WTC11 (cell line): ENCODE results near the gene CLCA2. TPM values are rescaled to one million over a fixed set of nuclear protein-coding genes. Genes with fewer than 3 reads are reported as not detected.

Source experiments
- ATAC-seq: fragments of 200-7000 bp; cut with Tn5 transposase; 2 replicates; pipeline ENCODE4 v1.10.0; 2021; ENCODE audit warnings: mild to moderate bottlenecking, moderate library complexity
- CTCF ChIA-PET: fragments of 300-600 bp; sonication (Branson Sonifier 250); formaldehyde crosslinking; loops from one replicate; lab custom pipeline; 2021; ENCODE audit warnings: antibody characterized with exemption; lab: Charles Lee
- POLR2A ChIA-PET: fragments of 350-600 bp; sonication (Branson Sonifier 250); formaldehyde crosslinking; loops from one replicate; lab custom pipeline; 2021; ENCODE audit warnings: antibody characterized with exemption; lab: Charles Lee
- DNase-seq: peaks from one replicate; pipeline ENCODE4 v3.0.0; 2021; ENCODE audit warnings: low spot score
- H3K27ac Mint-ChIP-seq: 2 replicates; pipeline ENCODE4 v1.8.0; 2021; ENCODE audit warnings: mixed read lengths
- H3K27me3 Mint-ChIP-seq: 2 replicates; pipeline ENCODE4 v1.8.0; 2021; ENCODE audit warnings: low read depth, mild to moderate bottlenecking, moderate library complexity, mixed read lengths
- H3K36me3 Mint-ChIP-seq: 2 replicates; pipeline ENCODE4 v1.8.0; 2021; ENCODE audit warnings: mixed read lengths
- H3K4me1 Mint-ChIP-seq: 2 replicates; pipeline ENCODE4 v1.8.0; 2022; ENCODE audit warnings: mixed read lengths
- H3K4me3 Mint-ChIP-seq: 2 replicates; pipeline ENCODE4 v1.8.0; 2021; ENCODE audit warnings: mild to moderate bottlenecking, moderate library complexity, mixed read lengths
- H3K9me3 Mint-ChIP-seq: 2 replicates; pipeline ENCODE4 v1.8.0; 2021; ENCODE audit warnings: mixed read lengths
- ATF2 ChIP-seq: sonication (generic); formaldehyde crosslinking; IDR thresholded peaks from 2 replicates; pipeline ENCODE4 v1.8.1; 2022; ENCODE audit warnings: low read depth, missing genetic modification reagents, borderline replicate concordance
- CTCF ChIP-seq: fragments of 200-600 bp; IDR thresholded peaks from 2 replicates; pipeline ENCODE4 v1.8.0; 2022; ENCODE audit warnings: antibody characterized with exemption
- FOXK1 ChIP-seq: sonication (generic); formaldehyde crosslinking; IDR thresholded peaks from 2 replicates; pipeline ENCODE4 v1.8.0; 2022; ENCODE audit warnings: mild to moderate bottlenecking, moderate library complexity, missing genetic modification reagents
- GTF2I ChIP-seq: fragments of 250-450 bp; sonication (Bioruptor Pico); conservative IDR thresholded peaks from 2 replicates; pipeline ENCODE4 v1.4.0; 2021; ENCODE audit warnings: mild to moderate bottlenecking
- RORB ChIP-seq: fragments of 250-450 bp; sonication (Bioruptor Pico); IDR thresholded peaks from 2 replicates; pipeline ENCODE4 v1.9.0; 2021; ENCODE audit warnings: mild to moderate bottlenecking
- SP1 ChIP-seq: sonication (generic); formaldehyde crosslinking; conservative IDR thresholded peaks from 2 replicates; pipeline ENCODE4 v1.8.1; 2022; ENCODE audit warnings: missing genetic modification reagents
- ZNF121 ChIP-seq: sonication (generic); formaldehyde crosslinking; IDR thresholded peaks from 2 replicates; pipeline ENCODE4 v1.8.0; 2023; ENCODE audit warnings: missing genetic modification reagents
- ZNF219 ChIP-seq: sonication (generic); formaldehyde crosslinking; IDR thresholded peaks from 2 replicates; pipeline ENCODE4 v1.8.0; 2023; ENCODE audit warnings: missing genetic modification reagents, mild to moderate bottlenecking, borderline replicate concordance
- ZNF232 ChIP-seq: sonication (generic); formaldehyde crosslinking; IDR thresholded peaks from 2 replicates; pipeline ENCODE4 v1.8.0; 2022; ENCODE audit warnings: mild to moderate bottlenecking, missing genetic modification reagents
- ZNF281 ChIP-seq: sonication (generic); formaldehyde crosslinking; IDR thresholded peaks from 2 replicates; pipeline ENCODE4 v1.8.0; 2023; ENCODE audit warnings: mild to moderate bottlenecking, missing genetic modification reagents
- ZNF416 ChIP-seq: fragments of 250-450 bp; sonication (Bioruptor Pico); IDR thresholded peaks from 2 replicates; pipeline ENCODE4 v1.9.0; 2021; ENCODE audit warnings: mild to moderate bottlenecking, inconsistent platforms
- total RNA-seq: library from RNA; stranded (reverse); gene quantifications from 3 replicates; pipeline ENCODE4 v1.2.3, GENCODE V29; 2021
- TF ChIP-seq, protein P1 (sequence below): fragments of 250-450 bp; sonication (Bioruptor Pico); IDR thresholded peaks from 2 replicates; pipeline ENCODE4 v1.9.0; 2021; ENCODE audit warnings: mild to moderate bottlenecking, borderline replicate concordance
- TF ChIP-seq, protein P2 (sequence below): sonication (generic); formaldehyde crosslinking; IDR thresholded peaks from 2 replicates; pipeline ENCODE4 v1.8.1; 2023; ENCODE audit warnings: mild to moderate bottlenecking, missing genetic modification reagents
- TF ChIP-seq, protein P3 (sequence below): sonication (generic); formaldehyde crosslinking; IDR thresholded peaks from 2 replicates; pipeline ENCODE4 v1.8.1; 2023; ENCODE audit warnings: mild to moderate bottlenecking, missing genetic modification reagents

The CLCA2 gene
- total RNA-seq, 1 experiment from 2014 or later = 0.07 TPM

- no peaks in the 10 kb centered on the region for H3K9me3 Mint-ChIP-seq
- TF ChIP-seq ZNF232 (CRISPR knock-in tag) (no peak), CTCF (0 out of 2 replicates have a peak, but pooled peaks have one; percentile 16)
- TF ChIP-seq, protein P1, sequence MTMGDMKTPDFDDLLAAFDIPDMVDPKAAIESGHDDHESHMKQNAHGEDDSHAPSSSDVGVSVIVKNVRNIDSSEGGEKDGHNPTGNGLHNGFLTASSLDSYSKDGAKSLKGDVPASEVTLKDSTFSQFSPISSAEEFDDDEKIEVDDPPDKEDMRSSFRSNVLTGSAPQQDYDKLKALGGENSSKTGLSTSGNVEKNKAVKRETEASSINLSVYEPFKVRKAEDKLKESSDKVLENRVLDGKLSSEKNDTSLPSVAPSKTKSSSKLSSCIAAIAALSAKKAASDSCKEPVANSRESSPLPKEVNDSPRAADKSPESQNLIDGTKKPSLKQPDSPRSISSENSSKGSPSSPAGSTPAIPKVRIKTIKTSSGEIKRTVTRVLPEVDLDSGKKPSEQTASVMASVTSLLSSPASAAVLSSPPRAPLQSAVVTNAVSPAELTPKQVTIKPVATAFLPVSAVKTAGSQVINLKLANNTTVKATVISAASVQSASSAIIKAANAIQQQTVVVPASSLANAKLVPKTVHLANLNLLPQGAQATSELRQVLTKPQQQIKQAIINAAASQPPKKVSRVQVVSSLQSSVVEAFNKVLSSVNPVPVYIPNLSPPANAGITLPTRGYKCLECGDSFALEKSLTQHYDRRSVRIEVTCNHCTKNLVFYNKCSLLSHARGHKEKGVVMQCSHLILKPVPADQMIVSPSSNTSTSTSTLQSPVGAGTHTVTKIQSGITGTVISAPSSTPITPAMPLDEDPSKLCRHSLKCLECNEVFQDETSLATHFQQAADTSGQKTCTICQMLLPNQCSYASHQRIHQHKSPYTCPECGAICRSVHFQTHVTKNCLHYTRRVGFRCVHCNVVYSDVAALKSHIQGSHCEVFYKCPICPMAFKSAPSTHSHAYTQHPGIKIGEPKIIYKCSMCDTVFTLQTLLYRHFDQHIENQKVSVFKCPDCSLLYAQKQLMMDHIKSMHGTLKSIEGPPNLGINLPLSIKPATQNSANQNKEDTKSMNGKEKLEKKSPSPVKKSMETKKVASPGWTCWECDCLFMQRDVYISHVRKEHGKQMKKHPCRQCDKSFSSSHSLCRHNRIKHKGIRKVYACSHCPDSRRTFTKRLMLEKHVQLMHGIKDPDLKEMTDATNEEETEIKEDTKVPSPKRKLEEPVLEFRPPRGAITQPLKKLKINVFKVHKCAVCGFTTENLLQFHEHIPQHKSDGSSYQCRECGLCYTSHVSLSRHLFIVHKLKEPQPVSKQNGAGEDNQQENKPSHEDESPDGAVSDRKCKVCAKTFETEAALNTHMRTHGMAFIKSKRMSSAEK (CRISPR knock-in tag) = no peak
- no peaks in the 10 kb centered on the region for H3K36me3 Mint-ChIP-seq
- ChIA-PET CTCF (interaction anchor here (0.7 kb wide), 1 partner anchor 83 kb away, joined by 3 read pairs; no protein-coding TSS in a partner anchor), POLR2A (no interaction called here)
- no peak overlapping the region for H3K4me3 Mint-ChIP-seq
- no peaks in the 10 kb centered on the region for H3K27me3 Mint-ChIP-seq
- ATAC-seq (peak; percentile 92), DNase-seq (peak; percentile 40)
- no peak overlapping the region for H3K27ac Mint-ChIP-seq
- peaks cover 2% of the 10 kb centered on the region for H3K4me1 Mint-ChIP-seq
Measured at GRCh38 chr1:86419277-86419903, 4.6 kb upstream of the CLCA2 start.

DNA sequence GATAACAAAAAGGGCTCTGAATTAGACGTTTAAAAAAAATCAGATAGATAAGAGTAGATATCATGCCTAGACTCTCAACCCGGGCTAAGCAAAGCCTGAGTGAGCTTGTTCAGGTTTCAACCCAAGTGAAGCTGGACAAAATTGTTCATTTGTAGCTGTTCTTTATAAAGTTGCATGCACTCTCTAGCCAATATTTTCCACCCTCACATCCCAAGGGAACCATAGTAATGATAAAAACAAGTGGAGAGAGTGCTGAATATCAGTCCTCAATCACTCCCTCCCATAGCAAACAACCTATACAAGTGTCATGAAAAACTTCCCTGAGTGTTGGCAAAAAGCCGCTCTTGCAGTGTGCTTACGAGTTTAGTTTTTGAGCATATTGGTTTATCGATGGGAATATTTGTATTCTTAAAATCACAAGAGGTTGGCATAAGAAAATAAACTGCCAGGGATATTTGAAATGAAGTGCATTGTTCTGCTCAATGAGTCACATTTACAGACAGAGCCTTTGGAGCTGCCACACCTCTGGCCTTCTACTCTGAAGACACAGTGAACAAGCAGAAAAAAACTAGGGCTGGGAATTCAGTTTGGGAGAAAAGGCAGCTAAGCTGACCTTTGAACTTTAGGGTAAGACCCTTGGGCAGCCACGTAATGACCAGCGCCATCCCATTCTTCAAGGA, 2.2 kb upstream of the CLCA2 start:
- peaks cover 2% of the 10 kb centered on the region for H3K4me1 Mint-ChIP-seq
- ATAC-seq = no peak
- DNase-seq = no peak
- no peak overlapping the region for H3K27ac Mint-ChIP-seq
- POLR2A ChIA-PET = no interaction called here
- no peaks in the 10 kb centered on the region for H3K27me3 Mint-ChIP-seq
- H3K9me3 Mint-ChIP-seq = no peaks in the 10 kb centered on the region
- no peaks in the 10 kb centered on the region for H3K36me3 Mint-ChIP-seq
- no peak overlapping the region for H3K4me3 Mint-ChIP-seq
- TF ChIP-seq ZNF281 (CRISPR knock-in tag) (no peak), ATF2 (CRISPR knock-in tag) (no peak), CTCF (no peak), ZNF219 (CRISPR knock-in tag) (no peak), ZNF416 (CRISPR knock-in tag) (no peak), SP1 (CRISPR knock-in tag) (no peak), ZNF121 (CRISPR knock-in tag) (no peak), FOXK1 (CRISPR knock-in tag) (no peak), GTF2I (CRISPR knock-in tag) (no peak), RORB (no peak)
- TF ChIP-seq, protein P2, sequence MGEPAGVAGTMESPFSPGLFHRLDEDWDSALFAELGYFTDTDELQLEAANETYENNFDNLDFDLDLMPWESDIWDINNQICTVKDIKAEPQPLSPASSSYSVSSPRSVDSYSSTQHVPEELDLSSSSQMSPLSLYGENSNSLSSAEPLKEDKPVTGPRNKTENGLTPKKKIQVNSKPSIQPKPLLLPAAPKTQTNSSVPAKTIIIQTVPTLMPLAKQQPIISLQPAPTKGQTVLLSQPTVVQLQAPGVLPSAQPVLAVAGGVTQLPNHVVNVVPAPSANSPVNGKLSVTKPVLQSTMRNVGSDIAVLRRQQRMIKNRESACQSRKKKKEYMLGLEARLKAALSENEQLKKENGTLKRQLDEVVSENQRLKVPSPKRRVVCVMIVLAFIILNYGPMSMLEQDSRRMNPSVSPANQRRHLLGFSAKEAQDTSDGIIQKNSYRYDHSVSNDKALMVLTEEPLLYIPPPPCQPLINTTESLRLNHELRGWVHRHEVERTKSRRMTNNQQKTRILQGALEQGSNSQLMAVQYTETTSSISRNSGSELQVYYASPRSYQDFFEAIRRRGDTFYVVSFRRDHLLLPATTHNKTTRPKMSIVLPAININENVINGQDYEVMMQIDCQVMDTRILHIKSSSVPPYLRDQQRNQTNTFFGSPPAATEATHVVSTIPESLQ = no peak
- TF ChIP-seq, protein P3, sequence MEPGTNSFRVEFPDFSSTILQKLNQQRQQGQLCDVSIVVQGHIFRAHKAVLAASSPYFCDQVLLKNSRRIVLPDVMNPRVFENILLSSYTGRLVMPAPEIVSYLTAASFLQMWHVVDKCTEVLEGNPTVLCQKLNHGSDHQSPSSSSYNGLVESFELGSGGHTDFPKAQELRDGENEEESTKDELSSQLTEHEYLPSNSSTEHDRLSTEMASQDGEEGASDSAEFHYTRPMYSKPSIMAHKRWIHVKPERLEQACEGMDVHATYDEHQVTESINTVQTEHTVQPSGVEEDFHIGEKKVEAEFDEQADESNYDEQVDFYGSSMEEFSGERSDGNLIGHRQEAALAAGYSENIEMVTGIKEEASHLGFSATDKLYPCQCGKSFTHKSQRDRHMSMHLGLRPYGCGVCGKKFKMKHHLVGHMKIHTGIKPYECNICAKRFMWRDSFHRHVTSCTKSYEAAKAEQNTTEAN (CRISPR knock-in tag) = no peak
- CTCF ChIA-PET = interaction anchor here (1.5 kb wide), 1 partner anchor 86 kb away, joined by 4 read pairs; no protein-coding TSS in a partner anchor
